ENCODE data around the gene ANGPTL4.

DNA sequence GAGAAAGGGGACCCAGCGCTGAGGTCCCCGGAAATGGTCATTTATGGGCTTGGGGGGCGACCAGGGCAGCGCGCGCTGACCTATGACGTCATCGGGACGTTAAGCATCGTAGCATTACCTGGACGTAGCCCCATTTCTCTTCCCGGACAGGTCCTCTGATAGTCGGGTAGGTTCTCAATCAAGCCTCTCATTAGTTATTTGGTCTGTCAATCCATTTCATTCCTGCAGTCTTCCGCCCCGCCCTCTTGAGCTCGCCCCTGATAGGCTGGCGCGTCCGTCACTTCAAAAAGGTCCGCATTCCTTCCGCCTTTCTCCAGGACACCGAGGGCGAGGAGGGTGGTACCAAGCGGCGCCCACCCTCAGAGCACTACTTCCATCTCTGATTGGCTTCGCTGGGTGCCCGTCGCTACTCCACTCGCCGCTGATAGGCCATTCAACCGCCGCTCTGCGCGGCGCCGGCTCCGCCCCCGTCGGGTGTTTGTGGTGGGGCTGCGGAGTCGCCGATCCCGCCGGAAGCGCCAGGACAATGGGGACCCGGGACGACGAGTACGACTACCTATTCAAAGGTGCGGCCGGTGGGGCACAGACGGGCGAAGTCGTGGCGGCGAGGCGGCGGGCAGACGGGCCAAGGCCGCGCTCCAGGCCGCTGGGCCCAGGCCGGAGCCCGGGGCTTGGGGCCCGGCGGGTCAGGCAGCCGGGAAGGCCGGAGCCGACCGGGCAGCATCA is 26.1 kb downstream of the ANGPTL4 start, which contains the start of gene RAB11B:
- TF ChIP-seq, protein P1, sequence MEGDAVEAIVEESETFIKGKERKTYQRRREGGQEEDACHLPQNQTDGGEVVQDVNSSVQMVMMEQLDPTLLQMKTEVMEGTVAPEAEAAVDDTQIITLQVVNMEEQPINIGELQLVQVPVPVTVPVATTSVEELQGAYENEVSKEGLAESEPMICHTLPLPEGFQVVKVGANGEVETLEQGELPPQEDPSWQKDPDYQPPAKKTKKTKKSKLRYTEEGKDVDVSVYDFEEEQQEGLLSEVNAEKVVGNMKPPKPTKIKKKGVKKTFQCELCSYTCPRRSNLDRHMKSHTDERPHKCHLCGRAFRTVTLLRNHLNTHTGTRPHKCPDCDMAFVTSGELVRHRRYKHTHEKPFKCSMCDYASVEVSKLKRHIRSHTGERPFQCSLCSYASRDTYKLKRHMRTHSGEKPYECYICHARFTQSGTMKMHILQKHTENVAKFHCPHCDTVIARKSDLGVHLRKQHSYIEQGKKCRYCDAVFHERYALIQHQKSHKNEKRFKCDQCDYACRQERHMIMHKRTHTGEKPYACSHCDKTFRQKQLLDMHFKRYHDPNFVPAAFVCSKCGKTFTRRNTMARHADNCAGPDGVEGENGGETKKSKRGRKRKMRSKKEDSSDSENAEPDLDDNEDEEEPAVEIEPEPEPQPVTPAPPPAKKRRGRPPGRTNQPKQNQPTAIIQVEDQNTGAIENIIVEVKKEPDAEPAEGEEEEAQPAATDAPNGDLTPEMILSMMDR (IDR thresholded peaks at IDR 0.05; ENCODE audit: poor library complexity, severe bottlenecking): peak; percentile 48
- TF ChIP-seq RAD21 (conservative IDR thresholded peaks at IDR 0.05): peak; percentile 23
- TF ChIP-seq EZH2 (IDR thresholded peaks at IDR 0.05; ENCODE audit: borderline replicate concordance, insufficient read depth, low read length, poor library complexity, severe bottlenecking): no peak
- peak; percentile 74 for TF ChIP-seq TAF1 (IDR thresholded peaks at IDR 0.05; ENCODE audit: low read depth)
- TF ChIP-seq POLR2AphosphoS5 (IDR thresholded peaks at IDR 0.05): peak; percentile 98
- TF ChIP-seq MXI1 (conservative IDR thresholded peaks at IDR 0.05; ENCODE audit: poor library complexity, severe bottlenecking): no peak
- TF ChIP-seq, protein P2, sequence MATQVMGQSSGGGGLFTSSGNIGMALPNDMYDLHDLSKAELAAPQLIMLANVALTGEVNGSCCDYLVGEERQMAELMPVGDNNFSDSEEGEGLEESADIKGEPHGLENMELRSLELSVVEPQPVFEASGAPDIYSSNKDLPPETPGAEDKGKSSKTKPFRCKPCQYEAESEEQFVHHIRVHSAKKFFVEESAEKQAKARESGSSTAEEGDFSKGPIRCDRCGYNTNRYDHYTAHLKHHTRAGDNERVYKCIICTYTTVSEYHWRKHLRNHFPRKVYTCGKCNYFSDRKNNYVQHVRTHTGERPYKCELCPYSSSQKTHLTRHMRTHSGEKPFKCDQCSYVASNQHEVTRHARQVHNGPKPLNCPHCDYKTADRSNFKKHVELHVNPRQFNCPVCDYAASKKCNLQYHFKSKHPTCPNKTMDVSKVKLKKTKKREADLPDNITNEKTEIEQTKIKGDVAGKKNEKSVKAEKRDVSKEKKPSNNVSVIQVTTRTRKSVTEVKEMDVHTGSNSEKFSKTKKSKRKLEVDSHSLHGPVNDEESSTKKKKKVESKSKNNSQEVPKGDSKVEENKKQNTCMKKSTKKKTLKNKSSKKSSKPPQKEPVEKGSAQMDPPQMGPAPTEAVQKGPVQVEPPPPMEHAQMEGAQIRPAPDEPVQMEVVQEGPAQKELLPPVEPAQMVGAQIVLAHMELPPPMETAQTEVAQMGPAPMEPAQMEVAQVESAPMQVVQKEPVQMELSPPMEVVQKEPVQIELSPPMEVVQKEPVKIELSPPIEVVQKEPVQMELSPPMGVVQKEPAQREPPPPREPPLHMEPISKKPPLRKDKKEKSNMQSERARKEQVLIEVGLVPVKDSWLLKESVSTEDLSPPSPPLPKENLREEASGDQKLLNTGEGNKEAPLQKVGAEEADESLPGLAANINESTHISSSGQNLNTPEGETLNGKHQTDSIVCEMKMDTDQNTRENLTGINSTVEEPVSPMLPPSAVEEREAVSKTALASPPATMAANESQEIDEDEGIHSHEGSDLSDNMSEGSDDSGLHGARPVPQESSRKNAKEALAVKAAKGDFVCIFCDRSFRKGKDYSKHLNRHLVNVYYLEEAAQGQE (IDR thresholded peaks at IDR 0.05; ENCODE audit: borderline replicate concordance): peak; percentile 78
- peak; percentile 36 for TF ChIP-seq SMC3 (conservative IDR thresholded peaks at IDR 0.05; ENCODE audit: poor library complexity)
